B cell (primary cell): ENCODE data around the gene NRF1.

ENCODE experiments used
- CTCF ChIP-seq: fragments of 200-600 bp; IDR thresholded peaks from one replicate; pipeline ENCODE4 v1.8.0; 2022; ENCODE audit warnings: antibody characterized with exemption, mild to moderate bottlenecking
- EZH2 ChIP-seq: IDR thresholded peaks from 2 replicates; pipeline ENCODE4 v1.6.1; 2012; ENCODE audit warnings: borderline replicate concordance, low read depth, mild to moderate bottlenecking, moderate library complexity, low read length; ENCODE audit not compliant: insufficient read depth, poor library complexity, severe bottlenecking

GRCh38 chr7:129661645-129662182, 50.2 kb downstream of the NRF1 start:
- TF ChIP-seq CTCF (no peak), EZH2 (no peak)
